KBM-7 (cell line): ENCODE data around the gene SNX17.
"Not testable (repeated sequence)": the region's sequence is repeated elsewhere in the genome, so short reads cannot be mapped to it uniquely, and the experiment has no call there.

Source experiments
- DNase-seq: peaks from one replicate; pipeline ENCODE4 v3.0.0-alpha.2; 2015
- in situ Hi-C: fragments of 300-500 bp; cut with MboI; formaldehyde crosslinking; loops from 2 replicates; pipeline ENCODE4 v1.14.3; 2020; ENCODE audit warnings: low sequenced_read_pairs, low pct_unique_long_range_greater_than_20kb, mixed read lengths

The SNX17 gene, protein sequence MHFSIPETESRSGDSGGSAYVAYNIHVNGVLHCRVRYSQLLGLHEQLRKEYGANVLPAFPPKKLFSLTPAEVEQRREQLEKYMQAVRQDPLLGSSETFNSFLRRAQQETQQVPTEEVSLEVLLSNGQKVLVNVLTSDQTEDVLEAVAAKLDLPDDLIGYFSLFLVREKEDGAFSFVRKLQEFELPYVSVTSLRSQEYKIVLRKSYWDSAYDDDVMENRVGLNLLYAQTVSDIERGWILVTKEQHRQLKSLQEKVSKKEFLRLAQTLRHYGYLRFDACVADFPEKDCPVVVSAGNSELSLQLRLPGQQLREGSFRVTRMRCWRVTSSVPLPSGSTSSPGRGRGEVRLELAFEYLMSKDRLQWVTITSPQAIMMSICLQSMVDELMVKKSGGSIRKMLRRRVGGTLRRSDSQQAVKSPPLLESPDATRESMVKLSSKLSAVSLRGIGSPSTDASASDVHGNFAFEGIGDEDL

DNA sequence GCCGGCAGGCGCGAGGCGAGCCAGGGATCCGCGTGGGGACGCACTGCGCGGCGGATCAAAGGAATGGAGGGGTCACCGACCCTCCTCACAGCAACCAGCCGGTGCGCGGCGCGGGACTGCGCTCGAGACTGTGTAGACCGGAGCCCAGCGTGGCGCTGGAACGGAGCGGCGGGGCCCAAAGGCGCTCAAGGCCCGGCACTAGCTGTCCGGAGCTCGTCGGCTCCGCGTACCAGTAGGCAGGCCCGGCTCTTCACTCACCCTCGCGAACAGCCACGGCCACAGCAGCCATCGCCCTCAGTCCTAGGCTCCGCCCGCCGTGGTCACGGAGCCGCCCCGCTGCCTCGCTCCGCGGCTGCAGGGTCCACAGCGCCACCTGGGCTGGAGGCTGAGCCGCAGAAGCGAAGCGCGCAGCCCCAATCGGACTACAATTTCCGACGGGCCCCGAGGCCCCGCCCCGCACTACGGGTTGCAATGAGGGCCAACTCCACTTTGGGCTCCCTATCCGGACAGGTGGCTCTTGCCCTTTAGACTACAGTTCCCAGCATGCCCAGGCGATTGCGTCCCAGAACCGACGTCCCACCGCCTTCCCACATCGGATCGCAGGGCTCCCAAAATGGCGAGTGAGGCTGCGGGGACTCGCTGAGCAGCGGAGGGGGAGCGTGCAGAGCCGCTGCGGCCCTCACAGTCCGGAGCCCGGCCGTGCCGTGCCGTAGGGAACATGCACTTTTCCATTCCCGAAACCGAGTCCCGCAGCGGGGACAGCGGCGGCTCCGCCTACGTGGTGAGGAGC lies at the start of gene SNX17, which contains the start of gene EIF2B4:
Gene SNX17, plus strand, starts transcription at position 591 of the 790 bp plus-strand sequence. Its CDS starts 128 bp downstream, at position 719.
Gene EIF2B4, minus strand, starts transcription at position 313 of the 790 bp plus-strand sequence. Its CDS starts 24 bp downstream, at position 289.
- in situ Hi-C loops: no loop called here
- peak; percentile 99 for DNase-seq

DNA sequence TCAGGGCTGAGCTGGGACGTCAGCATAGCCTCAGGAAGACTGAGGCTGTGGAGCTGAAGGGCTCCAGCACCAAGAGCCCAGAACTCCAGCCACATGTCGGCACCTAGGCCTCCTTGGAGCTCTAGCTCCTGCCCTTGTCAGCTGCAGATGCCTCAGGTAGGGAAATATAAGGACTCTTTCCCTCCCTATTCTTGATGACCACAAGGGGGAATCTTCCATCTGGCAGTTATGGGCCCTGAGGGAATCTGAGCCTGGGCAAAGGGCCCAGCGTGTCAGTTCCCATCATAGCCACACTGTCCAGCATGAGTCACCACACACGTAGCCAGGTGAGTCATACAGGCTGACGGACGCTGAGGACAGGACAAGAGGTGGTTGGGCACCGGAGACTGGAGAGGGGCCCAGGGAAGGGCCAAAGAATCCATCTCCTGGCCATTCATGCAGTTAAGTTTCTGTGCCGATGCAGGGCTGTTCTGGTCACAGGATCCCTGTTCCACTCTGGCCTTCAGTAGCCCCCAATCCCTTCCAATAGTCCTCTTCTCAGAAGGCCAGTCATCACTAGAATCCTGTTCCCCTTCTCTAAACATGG lies 49.4 kb upstream of the SNX17 start:
- DNase-seq: no peak
- in situ Hi-C loops: no loop called here

DNA sequence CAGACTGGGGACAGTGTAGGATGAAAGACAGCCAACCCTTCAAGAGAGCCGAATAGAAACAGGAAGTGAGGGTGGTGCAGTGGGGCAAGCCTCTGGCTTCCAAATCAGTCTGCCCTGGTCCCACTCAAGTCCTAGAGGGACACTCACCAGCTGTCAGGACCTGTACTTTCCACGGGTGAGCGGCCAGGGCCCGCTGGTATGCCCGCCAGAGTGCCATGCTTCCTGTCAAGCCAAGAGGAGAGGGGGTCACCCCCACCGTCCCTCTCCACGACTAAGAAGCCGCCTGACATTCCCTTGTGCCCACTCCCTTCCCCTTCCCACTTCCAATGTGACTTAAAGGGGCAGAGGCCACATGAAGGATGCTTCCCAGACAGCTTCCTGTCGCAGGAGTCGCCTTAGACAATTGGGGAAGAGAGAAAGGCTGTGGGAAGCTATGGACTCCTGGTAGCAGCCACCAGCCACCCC lies 48.1 kb upstream of the SNX17 start:
- DNase-seq: peak; percentile 48
- in situ Hi-C loops: no loop called here

DNA sequence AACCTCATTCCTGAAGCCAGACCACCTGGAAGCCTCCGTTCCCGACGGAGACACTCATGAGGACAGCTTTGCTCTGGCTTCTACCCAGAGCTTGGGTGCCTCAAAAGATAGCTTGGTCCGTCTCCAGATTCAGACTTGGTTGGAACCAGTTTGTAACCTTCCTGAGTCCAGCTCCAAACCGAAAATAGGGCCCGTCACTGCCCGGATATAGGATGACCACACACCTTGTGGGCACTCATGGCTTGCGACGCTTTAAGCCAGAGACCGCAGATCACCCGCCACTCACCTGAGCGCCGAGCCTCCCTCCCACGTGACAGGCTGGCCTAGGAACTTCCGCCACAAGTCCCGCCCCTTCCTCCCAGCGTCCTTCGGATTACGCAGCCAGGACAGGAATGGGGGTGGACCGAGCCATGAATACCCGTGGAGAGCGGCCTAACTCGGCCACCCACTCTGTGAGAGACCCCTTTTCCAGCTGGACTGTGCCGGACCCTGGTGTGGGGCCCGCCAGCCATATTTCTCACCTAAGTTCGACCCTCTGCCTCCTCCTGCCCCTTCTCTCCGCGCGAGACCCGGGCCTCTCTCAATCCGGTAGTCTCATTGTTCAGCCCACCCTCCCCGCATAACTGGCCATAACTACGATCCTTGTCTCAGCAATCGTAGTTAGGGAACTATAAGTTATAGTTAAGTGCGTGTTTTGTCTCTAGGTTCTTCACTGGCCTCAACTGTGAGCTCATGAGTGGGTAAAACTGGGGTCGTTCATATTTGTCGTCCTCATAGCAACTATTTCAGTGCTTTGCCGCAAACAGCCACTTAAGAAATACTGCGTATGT lies 47.4 kb upstream of the SNX17 start, which contains the start of gene MPV17:
Gene MPV17, minus strand, starts transcription at position 332 of the 830 bp plus-strand sequence. CDS start 580 bp downstream, outside the sequence.
- in situ Hi-C loops: no loop called here
- peak; percentile 89 for DNase-seq

DNA sequence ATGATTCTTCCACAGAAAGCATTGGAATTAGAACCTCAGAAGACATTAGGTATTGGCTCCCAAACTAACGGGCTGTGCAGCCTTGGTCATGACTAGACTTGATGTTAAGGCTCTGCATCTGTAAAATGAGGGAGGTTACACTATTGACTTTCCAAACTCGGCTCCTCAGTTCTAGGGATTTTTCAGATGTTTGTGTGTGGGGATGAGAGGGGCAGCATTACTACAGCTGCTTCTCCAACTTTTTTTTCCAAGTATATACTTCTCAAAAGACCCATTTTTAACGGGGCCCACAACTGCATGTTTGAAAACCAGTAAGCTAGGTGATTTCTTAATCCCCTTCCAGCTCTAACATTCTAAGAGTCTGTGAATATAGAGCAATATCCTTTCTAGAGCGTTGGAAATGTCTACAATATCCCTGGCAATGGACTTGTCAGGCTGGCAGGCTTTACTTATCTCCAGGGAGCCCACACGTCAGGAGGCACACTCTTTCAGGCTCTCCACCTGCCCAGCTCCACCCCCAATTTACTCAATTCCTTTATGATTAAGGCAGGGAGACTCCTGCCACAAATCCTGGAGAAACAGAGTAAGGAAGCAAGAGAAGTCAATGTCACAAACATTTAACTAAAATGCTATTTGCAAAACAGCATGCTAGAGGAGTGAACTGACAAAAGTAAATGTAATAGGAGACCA lies 46.7 kb upstream of the SNX17 start:
- no peak for DNase-seq
- in situ Hi-C loops: no loop called here

DNA sequence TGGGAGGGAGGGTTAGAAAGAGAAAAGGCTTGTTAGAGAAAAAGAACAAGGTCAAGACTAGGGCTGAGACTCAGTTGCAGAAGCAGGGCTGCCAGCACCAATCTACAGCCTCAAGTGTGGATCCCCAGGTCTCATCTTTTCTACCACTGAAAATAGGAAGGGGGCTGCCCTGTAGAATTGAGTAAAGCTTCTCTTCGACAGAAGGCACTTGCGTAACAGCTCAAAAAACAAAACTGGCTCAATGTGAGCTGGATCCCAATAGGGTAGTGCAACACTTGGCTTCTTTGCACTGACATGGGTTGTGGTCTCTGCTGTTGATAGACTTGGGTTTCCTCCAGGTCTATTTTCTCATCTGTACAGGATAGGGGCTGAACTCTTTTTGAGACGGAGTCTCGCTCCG lies 45.7 kb upstream of the SNX17 start:
- DNase-seq: no peak
- in situ Hi-C loops: no loop called here

DNA sequence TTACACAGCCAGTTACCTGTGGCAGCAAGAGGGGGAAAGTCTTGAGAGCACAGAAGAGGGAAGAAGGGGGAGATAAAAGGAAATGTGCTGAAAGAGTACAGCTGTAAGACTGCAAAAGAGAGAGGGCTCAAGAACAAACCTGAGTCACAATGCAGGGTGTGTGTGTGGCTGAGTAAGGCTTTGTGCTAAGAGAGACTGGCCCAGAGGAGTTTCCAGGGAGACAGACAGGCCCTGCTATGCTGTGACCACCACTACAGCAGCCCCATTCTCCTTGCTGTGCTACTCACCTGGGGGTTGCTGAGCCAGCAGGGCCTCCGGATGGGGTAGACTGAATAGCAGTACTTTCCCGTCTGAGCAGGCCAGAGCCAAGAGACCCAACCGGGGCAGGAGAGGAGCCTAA lies 35.1 kb upstream of the SNX17 start:
- in situ Hi-C loops: no loop called here
- DNase-seq: no peak

DNA sequence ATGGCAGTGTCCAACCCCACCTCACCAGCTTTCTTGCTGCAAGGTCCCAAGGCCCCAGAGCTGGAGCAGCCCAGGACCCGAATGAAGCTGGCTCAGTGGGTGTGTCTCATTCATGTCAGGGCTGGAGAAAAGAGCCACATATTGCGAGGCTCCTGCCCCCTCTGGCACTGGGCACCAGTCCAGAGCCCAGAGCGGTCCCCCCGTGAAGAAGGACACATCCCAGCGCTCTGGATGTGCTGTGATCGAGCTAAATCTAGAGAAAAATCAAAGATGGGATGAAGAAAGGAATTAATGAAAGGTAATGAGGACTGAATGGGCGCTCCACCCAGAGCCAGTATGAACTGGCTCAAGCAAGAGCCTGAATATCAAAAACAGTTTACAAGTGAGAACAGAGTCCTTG lies 34.2 kb upstream of the SNX17 start:
- DNase-seq: no peak
- in situ Hi-C loops: no loop called here

DNA sequence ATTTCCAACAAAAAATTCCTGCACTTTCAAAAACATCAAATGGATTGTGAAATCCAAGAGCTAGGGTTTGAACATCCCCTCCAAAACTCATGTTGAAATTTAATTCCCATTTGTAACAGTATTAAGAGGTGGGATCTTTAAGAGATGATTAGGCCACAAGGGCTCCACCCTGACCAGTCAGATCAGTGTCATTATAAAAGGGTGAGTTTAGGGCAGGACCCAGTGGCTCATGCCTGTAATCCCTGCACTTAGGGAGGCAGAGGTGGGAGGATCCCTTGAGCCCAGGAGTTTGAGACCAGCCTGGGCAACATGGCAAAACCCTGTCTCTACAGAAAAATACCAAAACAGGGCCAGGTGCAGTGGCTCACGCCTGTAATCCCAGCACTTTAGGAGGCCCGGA lies 22.8 kb upstream of the SNX17 start:
- DNase-seq: no peak
- in situ Hi-C loops: no loop called here

DNA sequence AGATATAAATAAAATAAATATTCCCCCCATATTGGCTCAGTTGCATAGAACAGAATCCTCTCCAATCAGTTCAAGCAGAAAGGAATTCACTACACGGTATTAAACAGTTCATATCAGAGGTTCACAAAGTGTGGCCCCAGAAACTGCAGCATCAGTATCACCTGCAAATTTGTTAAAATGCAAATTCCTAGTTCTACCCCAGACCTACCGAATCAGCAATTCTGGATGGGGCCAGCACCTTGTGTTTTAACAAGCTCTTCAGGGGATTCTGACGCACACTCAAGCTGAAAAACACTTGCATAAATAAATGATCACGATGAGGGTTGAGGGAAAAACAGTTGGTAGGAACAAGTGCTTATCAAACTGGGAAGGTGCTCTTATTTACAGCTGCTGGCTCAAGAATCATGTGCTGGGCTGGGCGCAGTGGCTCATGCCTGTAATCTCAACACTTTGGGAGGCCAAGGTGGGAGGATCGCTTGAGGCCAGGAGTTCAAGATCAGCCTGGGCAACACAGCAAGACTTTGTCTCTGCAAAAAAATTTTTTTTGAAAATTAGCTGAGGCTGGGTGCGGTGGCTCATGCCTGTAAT lies 20.2 kb upstream of the SNX17 start:
- DNase-seq: no peak
- in situ Hi-C loops: no loop called here

DNA sequence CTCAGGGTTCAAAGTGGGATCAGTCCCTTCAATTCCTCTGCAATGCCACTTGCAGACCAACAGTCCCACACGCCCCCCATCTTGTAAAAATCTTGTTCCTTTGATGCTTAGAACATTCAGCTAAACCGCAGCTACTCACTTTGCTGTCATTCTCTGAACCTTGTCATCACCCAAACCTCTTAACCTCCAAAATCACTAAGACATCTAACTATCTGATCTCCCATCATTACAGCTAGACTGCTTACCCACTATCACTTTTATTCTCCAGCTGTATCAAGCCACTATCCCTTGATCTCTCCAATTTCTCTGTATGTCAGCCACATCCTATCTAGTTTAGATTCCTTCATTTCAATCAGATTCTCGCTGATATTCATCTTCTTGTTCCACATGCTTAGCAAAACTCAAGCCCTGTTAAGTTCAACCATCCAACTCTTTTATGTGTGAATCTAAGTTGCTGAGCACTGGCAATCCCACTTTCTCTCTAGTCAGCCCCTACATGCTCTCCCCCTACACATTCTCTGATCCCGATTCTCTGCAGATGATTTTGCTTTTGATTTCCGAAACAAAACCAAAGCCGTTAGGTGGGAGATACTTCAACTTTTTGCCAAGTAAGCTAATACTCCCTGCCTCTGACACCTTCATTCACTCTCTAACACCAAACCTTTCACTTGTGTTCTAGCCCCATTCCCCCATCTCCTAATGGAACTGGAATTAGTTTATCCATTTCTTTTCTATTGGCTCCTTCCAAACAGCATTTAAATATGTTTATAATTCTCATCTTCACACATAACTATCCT lies 18.4 kb upstream of the SNX17 start:
- no peak for DNase-seq
- in situ Hi-C loops: no loop called here

DNA sequence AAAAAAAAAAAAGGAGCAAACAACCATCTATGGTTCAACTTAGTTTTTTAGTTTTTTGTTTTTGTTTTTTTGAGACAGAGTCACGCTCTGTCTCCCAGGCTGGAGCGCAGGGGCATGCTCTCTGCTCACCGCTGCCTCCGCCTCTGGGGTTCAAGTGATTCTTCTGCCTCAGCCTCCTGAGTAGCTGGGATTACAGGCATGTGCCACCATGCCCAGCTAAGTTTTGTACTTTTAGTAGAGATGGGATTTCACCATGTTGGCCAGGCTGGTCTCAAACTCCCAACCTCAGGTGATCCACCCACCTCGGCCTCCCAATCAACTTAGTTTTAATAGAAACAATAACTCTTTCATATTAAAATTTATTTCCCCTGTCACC lies 17.0 kb upstream of the SNX17 start:
- DNase-seq, in situ Hi-C loops: not testable (repeated sequence)

DNA sequence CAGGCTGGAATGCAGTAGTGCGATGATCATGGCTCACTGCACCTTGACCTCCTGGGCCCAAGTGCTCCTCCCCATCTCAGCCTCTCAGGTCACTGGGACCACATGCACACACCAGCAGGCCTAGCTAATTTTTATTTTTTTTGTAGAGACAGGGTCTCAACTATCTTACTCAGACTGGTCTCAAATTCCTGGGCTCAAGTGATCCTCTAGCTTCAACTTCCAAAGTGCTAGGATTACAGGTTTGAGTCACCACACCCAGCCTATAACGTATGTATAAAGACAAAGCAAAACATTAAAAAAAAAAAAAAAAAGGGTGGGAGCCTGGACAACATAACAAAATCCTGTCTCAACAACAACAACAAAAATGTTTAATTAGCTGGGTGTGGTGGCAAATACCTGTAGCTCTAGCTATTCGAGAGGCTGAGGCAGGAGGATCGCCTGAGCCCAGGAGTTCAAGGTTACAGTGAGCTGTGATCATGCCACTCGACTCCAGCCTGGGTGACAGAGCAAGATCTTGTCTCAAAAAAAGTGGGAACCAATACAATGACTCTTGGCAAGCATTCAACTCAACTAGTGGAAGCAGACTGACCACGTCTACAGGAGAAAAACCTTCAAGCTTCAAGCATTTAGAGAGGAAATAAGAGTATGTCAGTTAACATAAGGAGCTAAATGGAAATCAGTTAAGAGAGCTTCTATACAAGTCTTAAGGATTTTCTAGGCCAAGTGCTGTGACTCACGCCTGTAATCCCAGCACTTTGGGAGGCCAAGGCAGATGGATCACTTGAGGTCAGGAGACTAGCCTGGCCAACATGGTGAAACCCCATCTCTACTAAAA lies 16.4 kb upstream of the SNX17 start:
- in situ Hi-C loops: no loop called here
- peak; percentile 46 for DNase-seq

DNA sequence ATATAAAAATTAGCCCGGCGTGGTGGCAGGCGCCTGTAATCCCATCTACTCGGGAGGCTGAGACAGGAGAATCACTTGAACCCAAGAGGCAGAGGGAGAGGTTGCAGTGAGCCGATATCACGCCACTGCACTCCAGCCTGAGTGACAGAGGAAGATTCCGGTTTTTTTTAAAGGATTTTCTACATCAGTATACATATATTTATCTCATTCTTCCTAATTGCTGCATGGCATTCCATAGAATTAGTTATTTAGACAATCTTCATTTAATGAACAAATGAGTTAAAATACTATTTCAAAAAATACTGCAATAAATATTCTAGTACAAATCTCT lies 15.9 kb upstream of the SNX17 start:
- in situ Hi-C loops: no loop called here
- no peak for DNase-seq

DNA sequence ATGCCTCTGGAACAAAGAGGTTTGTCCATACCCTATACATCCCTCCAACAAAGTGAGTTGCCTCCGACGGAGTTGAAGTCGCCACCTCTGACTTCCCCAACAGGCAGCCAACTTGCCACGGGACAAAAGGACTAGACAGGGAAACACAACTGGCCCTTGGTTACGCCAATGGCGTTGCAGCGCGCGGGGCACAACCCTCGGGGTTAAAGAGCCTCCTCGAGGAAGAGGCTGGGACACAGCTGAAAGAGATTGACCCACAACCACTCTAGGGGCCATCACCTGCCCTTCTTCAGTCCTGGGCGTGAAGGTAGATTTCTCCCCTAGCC lies 14.4 kb upstream of the SNX17 start:
- in situ Hi-C loops: no loop called here
- DNase-seq: no peak

DNA sequence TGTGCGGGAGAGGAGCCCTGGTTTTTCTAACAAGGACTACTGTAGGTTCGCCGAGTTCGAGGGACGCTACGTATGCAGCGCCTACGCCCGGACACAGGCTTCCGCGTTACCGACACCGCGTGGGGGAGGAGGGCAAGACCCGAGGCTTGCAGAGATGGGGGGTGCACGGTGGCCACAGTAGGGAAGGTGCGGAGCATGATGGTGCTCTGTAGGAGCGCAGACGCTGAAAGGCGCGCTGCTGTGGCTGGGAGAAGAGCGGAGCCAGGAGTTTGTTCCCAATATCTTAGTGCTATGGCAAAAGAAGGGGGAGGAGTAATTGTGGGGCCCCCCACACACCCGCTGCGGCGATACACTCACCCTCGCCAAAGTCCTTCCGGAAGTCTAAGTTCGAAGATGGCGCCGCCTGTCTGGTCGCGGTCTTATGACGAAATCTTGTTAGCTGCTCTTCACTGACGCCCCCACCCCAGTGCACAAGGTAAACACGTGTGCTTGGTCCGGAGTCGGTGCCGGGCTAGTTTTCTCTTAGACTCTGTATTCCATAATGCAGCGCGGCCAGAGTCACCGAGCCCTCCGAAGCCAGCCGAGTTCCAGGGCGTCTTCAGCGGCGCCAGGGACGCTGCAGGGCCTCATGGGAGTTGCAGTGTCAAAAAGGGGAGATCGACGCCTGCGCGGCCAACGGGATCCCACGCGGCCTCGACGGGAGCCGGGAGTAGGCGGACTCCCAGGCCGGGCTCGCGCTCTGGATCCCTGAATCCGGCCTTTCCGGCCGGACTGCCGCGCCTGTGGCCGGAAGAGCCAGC lies 13.8 kb upstream of the SNX17 start, which contains the start of gene GTF3C2:
Gene GTF3C2, minus strand, starts transcription at position 383 of the 800 bp plus-strand sequence. CDS start 13,210 bp downstream, outside the sequence.
- peak; percentile 99 for DNase-seq
- in situ Hi-C loops: no loop called here
